IMR-90 (cell line): Measurements from ENCODE around the gene HBEGF. TPM values are rescaled to one million over a fixed set of nuclear protein-coding genes. Genes with fewer than 3 reads are reported as not detected.

Source experiments
- ATAC-seq: fragments of 200-7000 bp; cut with Tn5 transposase; 2 replicates; pipeline ENCODE4 v1.9.1; 2020; ENCODE audit warnings: low read depth, mild to moderate bottlenecking, moderate library complexity
- BruUV-seq: library from RNA; stranded (reverse); fragments of 400-500 nt; replicated peaks from 2 replicates; lab custom pipeline; 2021; lab: Mats Ljungman, UMichigan
- CTCF ChIA-PET: fragments of 300-600 bp; formaldehyde crosslinking; extraction: SDS; loops from one replicate; lab custom pipeline; 2021; ENCODE audit warnings: antibody characterized with exemption; lab: Yijun Ruan, JAX
- POLR2A ChIA-PET: fragments of 300-600 bp; sonication (Branson Sonifier 250); formaldehyde crosslinking; loops from one replicate; lab custom pipeline; 2022; ENCODE audit warnings: antibody characterized with exemption; ENCODE audit not compliant: unreplicated experiment; lab: Charles Lee
- DNase-seq: peaks from one replicate; pipeline ENCODE4 v3.0.0; 2013
- H2AFZ ChIP-seq: replicated peaks from 2 replicates; pipeline ENCODE3; 2013; ENCODE audit warnings: low read length, mild to moderate bottlenecking; ENCODE audit not compliant: poor library complexity
- H2AK5ac ChIP-seq: 2 replicates; pipeline ENCODE4 v1.6.1; 2013; ENCODE audit warnings: low read depth, low read length, inconsistent platforms
- H2AK9ac ChIP-seq: replicated peaks from 2 replicates; pipeline ENCODE3; 2013; ENCODE audit warnings: mild to moderate bottlenecking, low read depth, low read length, moderate library complexity; ENCODE audit not compliant: poor library complexity
- H2BK120ac ChIP-seq: 2 replicates; pipeline ENCODE4 v1.6.1; 2013; ENCODE audit warnings: low read depth, low read length, inconsistent platforms
- H2BK15ac ChIP-seq: 3 replicates; pipeline ENCODE4 v1.6.1; 2013; ENCODE audit warnings: low read depth, low read length, inconsistent platforms
- H2BK20ac ChIP-seq: 2 replicates; pipeline ENCODE4 v1.6.1; 2013; ENCODE audit warnings: low read depth, mild to moderate bottlenecking, inconsistent platforms, low read length, moderate library complexity
- H2BK5ac ChIP-seq: 2 replicates; pipeline ENCODE4 v1.6.1; 2013; ENCODE audit warnings: mild to moderate bottlenecking, low read depth, low read length, inconsistent platforms; ENCODE audit not compliant: poor library complexity, severe bottlenecking
- H3K14ac ChIP-seq: replicated peaks from 2 replicates; pipeline ENCODE4 v1.6.1; 2013; ENCODE audit warnings: low read depth, low read length, inconsistent platforms
- H3K18ac ChIP-seq: 2 replicates; pipeline ENCODE4 v1.6.1; 2013; ENCODE audit warnings: low read depth, low read length, control low read depth
- H3K23ac ChIP-seq: 2 replicates; pipeline ENCODE4 v1.6.1; 2013; ENCODE audit warnings: low read depth, low read length, inconsistent platforms
- H3K27ac ChIP-seq: 2 replicates; pipeline ENCODE4 v1.5.1; 2013; ENCODE audit warnings: mild to moderate bottlenecking, control low read depth, low read length; ENCODE audit not compliant: insufficient read depth
- H3K27me3 ChIP-seq: 2 replicates; pipeline ENCODE4 v1.6.1; 2013; ENCODE audit warnings: low read length; ENCODE audit not compliant: control insufficient read depth, insufficient read depth
- H3K36me3 ChIP-seq: 2 replicates; pipeline ENCODE4 v1.6.1; 2013; ENCODE audit warnings: low read length, mixed read lengths; ENCODE audit not compliant: control insufficient read depth, insufficient read depth
- H3K4ac ChIP-seq: 2 replicates; pipeline ENCODE4 v1.6.1; 2013; ENCODE audit warnings: low read depth, low read length, inconsistent platforms
- H3K4me1 ChIP-seq: 2 replicates; pipeline ENCODE4 v1.6.1; 2013; ENCODE audit warnings: low read length, mixed read lengths; ENCODE audit not compliant: control insufficient read depth, insufficient read depth
- H3K4me2 ChIP-seq: 2 replicates; pipeline ENCODE4 v1.6.1; 2013; ENCODE audit warnings: low read depth, mild to moderate bottlenecking, control low read depth, low read length, moderate library complexity
- H3K4me3 ChIP-seq: 2 replicates; pipeline ENCODE4 v1.5.1; 2013; ENCODE audit warnings: low read depth, mild to moderate bottlenecking, control low read depth, low read length, moderate library complexity; ENCODE audit not compliant: insufficient read depth
- H3K56ac ChIP-seq: 2 replicates; pipeline ENCODE4 v1.6.1; 2013; ENCODE audit warnings: low read length, inconsistent platforms; ENCODE audit not compliant: insufficient read depth; ENCODE audit errors: extremely low read depth
- H3K79me1 ChIP-seq, 2 experiments: 2 replicates each; pipeline ENCODE4 v1.6.1; 2013; ENCODE audit warnings: low read length in 2 of 2, inconsistent platforms in 1 of 2, low read depth in 1 of 2
- H3K9ac ChIP-seq: 2 replicates; pipeline ENCODE4 v1.6.1; 2013; ENCODE audit warnings: low read depth, low read length, control low read depth
- H3K9me1 ChIP-seq: 2 replicates; pipeline ENCODE4 v1.6.1; 2013; ENCODE audit warnings: low read length, inconsistent platforms; ENCODE audit not compliant: insufficient read depth
- H3K9me3 ChIP-seq: 2 replicates; pipeline ENCODE4 v1.6.1; 2013; ENCODE audit warnings: low read length; ENCODE audit not compliant: control insufficient read depth, insufficient read depth
- H4K20me1 ChIP-seq: 2 replicates; pipeline ENCODE4 v1.6.1; 2013; ENCODE audit warnings: low read length, inconsistent platforms; ENCODE audit not compliant: insufficient read depth
- H4K5ac ChIP-seq: 2 replicates; pipeline ENCODE4 v1.6.1; 2013; ENCODE audit warnings: mild to moderate bottlenecking, low read depth, low read length, control low read depth
- H4K8ac ChIP-seq, 2 experiments: 2 replicates each; pipeline ENCODE4 v1.6.1; 2013; ENCODE audit warnings: low read depth in 2 of 2, low read length in 2 of 2, control low read depth in 1 of 2, inconsistent platforms in 1 of 2
- H4K91ac ChIP-seq: 2 replicates; pipeline ENCODE4 v1.6.1; 2013; ENCODE audit warnings: low read depth, low read length, inconsistent platforms; ENCODE audit not compliant: insufficient read depth
- BHLHE40 ChIP-seq: fragments of 150-350 bp; IDR thresholded peaks from 2 replicates; pipeline ENCODE4 v1.6.1; 2016; ENCODE audit warnings: mild to moderate bottlenecking, low read depth, low read length
- CEBPB ChIP-seq: IDR thresholded peaks from 2 replicates; pipeline ENCODE4 v1.6.1; 2012; ENCODE audit warnings: low read depth, low read length, improper control_type of control experiment
- WGBS, 2 experiments: methylation state at CpG; one replicate each; pipeline versions ENCODE4 v1.1.5 to v1.1.7; 2013; ENCODE audit warnings: missing lambda C conversion rate in 2 of 2; ENCODE audit not compliant: insufficient read length in 1 of 2; ENCODE audit errors: extremely low coverage in 2 of 2; 5-methylcytosine and 5-hydroxymethylcytosine counted together
- dilution Hi-C: fragments of 300-500 bp; cut with HindIII; formaldehyde crosslinking; loops from one replicate; pipeline ENCODE4 v1.14.3; 2018; ENCODE audit warnings: low sequenced_read_pairs; ENCODE audit not compliant: unreplicated experiment
- in situ Hi-C: fragments of 300-500 bp; cut with MboI; formaldehyde crosslinking; loops from 3 replicates; pipeline ENCODE4 v1.14.3; 2019; ENCODE audit warnings: low sequenced_read_pairs, inconsistent platforms, mixed read lengths
- intact Hi-C: fragments of 100-400 bp; cut with micrococcal nuclease; formaldehyde crosslinking; loops from 2 replicates; pipeline ENCODE4 v1.10.0; 2022
- polyA plus RNA-seq, 3 experiments: library from polyadenylated mRNA; depleted of rRNA; stranded (reverse); fragments of >200 nt; gene quantifications; 2 replicates each; pipeline ENCODE4 v1.2.3, GENCODE V29; 2012; ENCODE audit warnings: low replicate concordance in 1 of 3
- total RNA-seq: library from RNA; depleted of rRNA; stranded (reverse); fragments of >200 nt; gene quantifications from 2 replicates; pipeline ENCODE4 v1.2.3, GENCODE V29; 2012

Gene HBEGF
- total and polyA plus RNA-seq, 2 of the 4 experiments (the other 2 are of a cell fraction) = 18.8 to 36.1 TPM

- Histone ChIP-seq H3K9me1 (peaks cover 23% of the 10 kb centered on the region), H2BK5ac (peak overlapping the region; percentile 32), H3K56ac (0 out of 2 replicates have a peak overlapping the region, but pooled peaks have one; percentile 10), H2AK9ac (peak overlapping the region; percentile 73), H3K4me3 (no peak overlapping the region), H2BK120ac (peak overlapping the region; percentile 79), H2BK15ac (peak overlapping the region; percentile 90; the same call in 2 of the 3 replicates), H4K8ac (peak overlapping the region in 1 of 2 experiments; percentile 67; a peak in 2 of 4 replicates), H2BK20ac (peak overlapping the region; percentile 84), H4K20me1 (no peaks in the 10 kb centered on the region), H3K14ac (peak overlapping the region; percentile 65), H2AFZ (peak overlapping the region; percentile 27), H3K79me1 (0 out of 4 replicates have a peak, but pooled peaks cover 0 to 5% of the 10 kb centered on the region in 2 experiments), H3K4ac (peak overlapping the region; percentile 75), H3K36me3 (no peaks in the 10 kb centered on the region), H3K27me3 (no peaks in the 10 kb centered on the region), H3K27ac (no peak overlapping the region; the same call in 1 of the 2 replicates), H3K4me1 (peaks cover 21% of the 10 kb centered on the region), H4K91ac (peak overlapping the region; percentile 78), H3K23ac (0 out of 2 replicates have a peak overlapping the region, but pooled peaks have one; percentile 12), H3K9me3 (no peaks in the 10 kb centered on the region), H4K5ac (peak overlapping the region; percentile 15; the same call in 1 of the 2 replicates), H3K4me2 (no peak overlapping the region), H3K18ac (no peak overlapping the region), H2AK5ac (peak overlapping the region; percentile 97), H3K9ac (no peak overlapping the region)
- in situ Hi-C loops = no loop called here
- 60% methylated on average over 2 of the region's 2 CpGs; no CpG with 5 or more reads in 1 of the 2 experiments for WGBS, 2 experiments
- CTCF ChIA-PET = no interaction called here
- dilution Hi-C loops = no loop called here
- DNase-seq (no peak), ATAC-seq (no peak)
- no TSS peak for BruUV-seq
- TF ChIP-seq BHLHE40 (no peak), CEBPB (0 out of 2 replicates have a peak, but pooled peaks have one; percentile 17)
- intact Hi-C loops = no loop called here
- POLR2A ChIA-PET = no interaction called here
These were observed 24.6 kb downstream of the HBEGF start for GRCh38 chr5:140321796-140322195.
